Endothelial cell (in vitro differentiated cells): ENCODE measurements around the gene TFDP2. TPM values are rescaled to one million over a fixed set of nuclear protein-coding genes. Genes with fewer than 3 reads are reported as not detected.
"Not testable (repeated sequence)": the region's sequence is repeated elsewhere in the genome, so short reads cannot be mapped to it uniquely, and the experiment has no call there.

Source experiments
- DNase-seq: peaks from one replicate; pipeline ENCODE4 v3.0.0; 2021; ENCODE audit warnings: low spot score
- H3K27ac Mint-ChIP-seq: one replicate; pipeline ENCODE4 v1.8.0; 2021; ENCODE audit warnings: mixed read lengths, inconsistent platforms; ENCODE audit not compliant: unreplicated experiment
- H3K27me3 Mint-ChIP-seq: one replicate; pipeline ENCODE4 v1.8.0; 2021; ENCODE audit warnings: mild to moderate bottlenecking, moderate library complexity, mixed read lengths, inconsistent platforms; ENCODE audit not compliant: unreplicated experiment
- H3K36me3 Mint-ChIP-seq: one replicate; pipeline ENCODE4 v1.8.0; 2021; ENCODE audit warnings: mild to moderate bottlenecking, low read depth, mixed read lengths, inconsistent platforms; ENCODE audit not compliant: unreplicated experiment
- H3K4me1 Mint-ChIP-seq: one replicate; pipeline ENCODE4 v1.8.0; 2021; ENCODE audit warnings: mild to moderate bottlenecking, mixed read lengths, inconsistent platforms; ENCODE audit not compliant: unreplicated experiment
- H3K4me3 Mint-ChIP-seq: one replicate; pipeline ENCODE4 v1.8.0; 2021; ENCODE audit warnings: mild to moderate bottlenecking, mixed read lengths, inconsistent platforms; ENCODE audit not compliant: unreplicated experiment
- H3K9me3 Mint-ChIP-seq: one replicate; pipeline ENCODE4 v1.8.0; 2021; ENCODE audit warnings: mixed read lengths, inconsistent platforms; ENCODE audit not compliant: unreplicated experiment
- total RNA-seq: library from RNA; stranded (reverse); fragmentation: NEBNext Ultra II Directional; extraction: Animal tissue kit (Norgen Biotek cat#: 25700); gene quantifications from one replicate; pipeline ENCODE4 v1.2.1, GENCODE V29; 2021; ENCODE audit not compliant: unreplicated experiment
- TF ChIP-seq, protein P1 (sequence below): fragments of 200-600 bp; sonication (generic); IDR thresholded peaks from one replicate; pipeline ENCODE4 v1.5.0; 2021; ENCODE audit warnings: antibody characterized with exemption; ENCODE audit not compliant: unreplicated experiment

The TFDP2 gene
- total RNA-seq, 1 donor from 2014 or later, result 31.1 TPM

- DNase-seq, result no peak
- Mint-ChIP-seq H3K27ac (no peak overlapping the region), H3K4me3 (no peak overlapping the region), H3K4me1 (no peaks in the 10 kb centered on the region), H3K36me3 (no peaks in the 10 kb centered on the region), H3K27me3 (no peaks in the 10 kb centered on the region), H3K9me3 (no peaks in the 10 kb centered on the region)
- TF ChIP-seq, protein P1, sequence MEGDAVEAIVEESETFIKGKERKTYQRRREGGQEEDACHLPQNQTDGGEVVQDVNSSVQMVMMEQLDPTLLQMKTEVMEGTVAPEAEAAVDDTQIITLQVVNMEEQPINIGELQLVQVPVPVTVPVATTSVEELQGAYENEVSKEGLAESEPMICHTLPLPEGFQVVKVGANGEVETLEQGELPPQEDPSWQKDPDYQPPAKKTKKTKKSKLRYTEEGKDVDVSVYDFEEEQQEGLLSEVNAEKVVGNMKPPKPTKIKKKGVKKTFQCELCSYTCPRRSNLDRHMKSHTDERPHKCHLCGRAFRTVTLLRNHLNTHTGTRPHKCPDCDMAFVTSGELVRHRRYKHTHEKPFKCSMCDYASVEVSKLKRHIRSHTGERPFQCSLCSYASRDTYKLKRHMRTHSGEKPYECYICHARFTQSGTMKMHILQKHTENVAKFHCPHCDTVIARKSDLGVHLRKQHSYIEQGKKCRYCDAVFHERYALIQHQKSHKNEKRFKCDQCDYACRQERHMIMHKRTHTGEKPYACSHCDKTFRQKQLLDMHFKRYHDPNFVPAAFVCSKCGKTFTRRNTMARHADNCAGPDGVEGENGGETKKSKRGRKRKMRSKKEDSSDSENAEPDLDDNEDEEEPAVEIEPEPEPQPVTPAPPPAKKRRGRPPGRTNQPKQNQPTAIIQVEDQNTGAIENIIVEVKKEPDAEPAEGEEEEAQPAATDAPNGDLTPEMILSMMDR, result no peak
These were observed 140.3 kb downstream of the TFDP2 start for GRCh38 chr3:142009029-142009428.

DNA sequence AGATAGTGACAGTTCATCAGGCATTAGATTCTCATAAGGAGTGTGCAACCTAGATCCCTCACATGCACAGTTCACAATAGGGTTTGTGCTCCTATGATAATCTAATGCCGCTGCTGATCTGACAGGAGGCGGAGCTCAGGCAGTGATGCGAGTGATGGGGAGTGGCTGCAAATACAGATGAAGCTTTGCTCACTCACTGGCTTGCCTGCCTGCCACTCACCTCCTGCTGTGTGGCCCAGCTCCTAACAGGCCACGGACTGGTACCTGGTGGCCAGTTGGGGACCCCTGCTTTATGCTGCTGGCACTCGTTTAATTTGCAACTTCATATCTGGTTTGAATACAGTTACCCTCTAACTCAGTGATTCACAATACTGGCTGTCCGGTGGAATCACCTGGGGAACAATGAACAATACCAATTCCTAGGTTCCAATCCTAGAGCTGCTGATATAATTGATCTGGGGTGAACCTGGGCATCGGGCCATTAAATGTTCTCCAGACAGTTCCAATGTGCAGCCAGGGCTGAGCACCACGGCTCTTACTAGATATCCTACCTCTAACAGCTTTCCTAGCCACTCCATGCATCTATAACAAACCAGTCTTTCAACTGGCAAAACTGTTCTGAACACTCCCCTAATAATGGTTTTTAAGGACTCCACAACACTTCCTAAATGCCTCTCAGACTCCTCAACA is 141.5 kb downstream of the TFDP2 start:
- Mint-ChIP-seq H3K4me1 (no peaks in the 10 kb centered on the region), H3K4me3 (no peak overlapping the region), H3K36me3 (no peaks in the 10 kb centered on the region), H3K27ac (no peak overlapping the region), H3K9me3 (no peaks in the 10 kb centered on the region), H3K27me3 (peaks cover 2% of the 10 kb centered on the region)
- TF ChIP-seq, protein P1, result no peak
- DNase-seq, result no peak

GRCh38 chr3:142004957-142005356 is 144.4 kb downstream of the TFDP2 start:
- H3K4me3 Mint-ChIP-seq, H3K4me1 Mint-ChIP-seq, H3K9me3 Mint-ChIP-seq, H3K27me3 Mint-ChIP-seq, H3K27ac Mint-ChIP-seq, DNase-seq, H3K36me3 Mint-ChIP-seq: not testable (repeated sequence)

- DNase-seq, result no peak
- Mint-ChIP-seq H3K27ac (no peak overlapping the region), H3K36me3 (no peaks in the 10 kb centered on the region), H3K4me3 (no peak overlapping the region), H3K27me3 (peaks cover 2% of the 10 kb centered on the region), H3K9me3 (no peaks in the 10 kb centered on the region), H3K4me1 (no peaks in the 10 kb centered on the region)
- TF ChIP-seq, protein P1, result no peak
These were observed 145.3 kb downstream of the TFDP2 start for GRCh38 chr3:142004025-142004424.

- H3K27me3 Mint-ChIP-seq, result peaks cover 2% of the 10 kb centered on the region
- no peaks in the 10 kb centered on the region for H3K36me3 Mint-ChIP-seq
- H3K4me1 Mint-ChIP-seq, result no peaks in the 10 kb centered on the region
- no peak overlapping the region for H3K27ac Mint-ChIP-seq
- no peak for DNase-seq
- TF ChIP-seq, protein P1, result no peak
- H3K4me3 Mint-ChIP-seq, result no peak overlapping the region
- H3K9me3 Mint-ChIP-seq, result no peaks in the 10 kb centered on the region
These were observed 146.1 kb downstream of the TFDP2 start for GRCh38 chr3:142003291-142003690.
